Ascending aorta (tissue), 2 donors: ENCODE results near the gene SCYL3. TPM values are rescaled to one million over a fixed set of nuclear protein-coding genes. Genes with fewer than 3 reads are reported as not detected.

Experiments
- DNase-seq, 2 donors: peaks; one replicate each; pipeline ENCODE4 v3.0.0-alpha.2; 2019; ENCODE audit warnings: low spot score in 2 of 2
- H3K27ac ChIP-seq, 2 donors: fragments of 200-600 bp; sonication (generic); one replicate each; pipeline ENCODE4 v1.5.1; 2016 to 2017; ENCODE audit warnings: mild to moderate bottlenecking in 1 of 2
- H3K27me3 ChIP-seq: fragments of 200-600 bp; sonication (generic); one replicate; pipeline ENCODE4 v1.5.1; 2017
- H3K36me3 ChIP-seq, 2 donors: fragments of 200-600 bp; sonication (generic); one replicate each; pipeline ENCODE4 v1.5.1; 2016
- H3K4me1 ChIP-seq, 2 donors: fragments of 200-600 bp; sonication (generic); one replicate each; pipeline ENCODE4 v1.5.1; 2016 to 2017; ENCODE audit warnings: mild to moderate bottlenecking in 1 of 2
- H3K4me3 ChIP-seq, 2 donors: fragments of 200-600 bp; sonication (generic); one replicate each; pipeline ENCODE4 v1.5.1; 2016 to 2017; ENCODE audit warnings: mild to moderate bottlenecking in 1 of 2
- H3K9me3 ChIP-seq, 2 donors: fragments of 200-600 bp; sonication (generic); one replicate each; pipeline ENCODE4 v1.5.1; 2016
- CTCF ChIP-seq, 3 experiments: fragments of 200-600 bp in 2 of 3; fragments of 450-650 bp in 1 of 3; sonication (generic) in 2 of 3; IDR thresholded peaks; one replicate each; pipeline ENCODE4 v1.5.1; 2016 to 2019; ENCODE audit warnings: antibody characterized with exemption in 3 of 3, mild to moderate bottlenecking in 1 of 3, moderate library complexity in 1 of 3
- intact Hi-C: fragments of 100-400 bp; cut with DNase I; formaldehyde crosslinking; loops from one replicate; pipeline ENCODE4 v1.15.1; 2023
- total RNA-seq: library from RNA; depleted of rRNA; stranded (reverse); fragments of >200 nt; gene quantifications from one replicate; pipeline ENCODE4 v1.1.0, GENCODE V29; 2016

SCYL3 gene
- total RNA-seq, 1 donor from 2014 or later: 0.96 TPM

GRCh38 chr1:169838942-169839341, 54.8 kb downstream of the SCYL3 start:
- H3K9me3 ChIP-seq: no peaks in the 10 kb centered on the region
- no peak overlapping the region for H3K27ac ChIP-seq
- H3K36me3 ChIP-seq: peaks cover 0 to 28% of the 10 kb centered on the region in 2 donors
- no peaks in the 10 kb centered on the region for H3K4me1 ChIP-seq
- no peaks in the 10 kb centered on the region for H3K27me3 ChIP-seq
- no peak overlapping the region for H3K4me3 ChIP-seq
- intact Hi-C loops: no loop called here
- no peak for DNase-seq
- TF ChIP-seq CTCF (IDR thresholded peaks at IDR 0.05): no peak

- Histone ChIP-seq H3K27me3 (no peaks in the 10 kb centered on the region), H3K36me3 (peaks cover 3 to 24% of the 10 kb centered on the region in 2 donors), H3K27ac (no peak overlapping the region), H3K9me3 (no peaks in the 10 kb centered on the region), H3K4me1 (no peaks in the 10 kb centered on the region), H3K4me3 (no peak overlapping the region)
- intact Hi-C loops: no loop called here
- TF ChIP-seq CTCF (IDR thresholded peaks at IDR 0.05): no peak
- DNase-seq: no peak
Measured at GRCh38 chr1:169836198-169836597, 57.5 kb downstream of the SCYL3 start.

GRCh38 chr1:169835647-169836046, 58.0 kb downstream of the SCYL3 start:
- intact Hi-C loops: no loop called here
- no peak for DNase-seq
- Histone ChIP-seq H3K27ac (no peak overlapping the region), H3K4me3 (no peak overlapping the region), H3K4me1 (no peaks in the 10 kb centered on the region), H3K27me3 (no peaks in the 10 kb centered on the region), H3K9me3 (no peaks in the 10 kb centered on the region), H3K36me3 (peaks cover 4 to 26% of the 10 kb centered on the region in 2 donors)
- TF ChIP-seq CTCF (IDR thresholded peaks at IDR 0.05): no peak

- no peaks in the 10 kb centered on the region for H3K4me1 ChIP-seq
- intact Hi-C loops: no loop called here
- no peaks in the 10 kb centered on the region for H3K9me3 ChIP-seq
- H3K36me3 ChIP-seq: peaks cover 6 to 28% of the 10 kb centered on the region in 2 donors
- H3K27ac ChIP-seq: no peak overlapping the region
- H3K27me3 ChIP-seq: no peaks in the 10 kb centered on the region
- no peak for TF ChIP-seq CTCF (IDR thresholded peaks at IDR 0.05)
- no peak overlapping the region for H3K4me3 ChIP-seq
- DNase-seq: no peak
Measured at GRCh38 chr1:169834869-169835268, 58.8 kb downstream of the SCYL3 start.

GRCh38 chr1:169833179-169833901, 60.4 kb downstream of the SCYL3 start:
- Histone ChIP-seq H3K27ac (no peak overlapping the region), H3K4me1 (no peaks in the 10 kb centered on the region), H3K36me3 (peaks cover 10 to 17% of the 10 kb centered on the region in 2 donors), H3K4me3 (no peak overlapping the region), H3K9me3 (no peaks in the 10 kb centered on the region), H3K27me3 (no peaks in the 10 kb centered on the region)
- TF ChIP-seq CTCF (IDR thresholded peaks at IDR 0.05): no peak
- DNase-seq: no peak
- intact Hi-C loops: no loop called here
